Activated CD4-positive, alpha-beta T cell treated with anti-CD3 and anti-CD28 coated beads, Interleukin-2, amount 10 ng/mL, durations not matched to agents 24 days and 14 days (primary cell): ENCODE data around the gene CYP2F1. TPM values are rescaled to one million over a fixed set of nuclear protein-coding genes. Genes with fewer than 3 reads are reported as not detected.

Source experiments
- DNase-seq: peaks from one replicate; pipeline ENCODE4 v3.0.0; 2022
- H3K27ac Mint-ChIP-seq: one replicate; pipeline ENCODE4 v1.8.0; 2022; ENCODE audit warnings: mild to moderate bottlenecking, mixed read lengths
- H3K27me3 Mint-ChIP-seq: one replicate; pipeline ENCODE4 v1.8.0; 2022; ENCODE audit warnings: mixed read lengths
- H3K36me3 Mint-ChIP-seq: one replicate; pipeline ENCODE4 v1.8.0; 2022; ENCODE audit warnings: low read depth, mild to moderate bottlenecking, mixed read lengths
- H3K4me1 Mint-ChIP-seq: one replicate; pipeline ENCODE4 v1.8.0; 2021; ENCODE audit warnings: mixed read lengths
- H3K4me3 Mint-ChIP-seq: one replicate; pipeline ENCODE4 v1.8.0; 2022; ENCODE audit warnings: mild to moderate bottlenecking, moderate library complexity, mixed read lengths
- H3K9me3 Mint-ChIP-seq: one replicate; pipeline ENCODE4 v1.8.0; 2021; ENCODE audit warnings: mixed read lengths
- intact Hi-C: fragments of 100-400 bp; cut with micrococcal nuclease; formaldehyde crosslinking; loops from one replicate; pipeline ENCODE4 v1.15.1; 2023
- total RNA-seq: library from RNA; stranded (reverse); gene quantifications from 2 replicates; pipeline ENCODE4 v1.2.3, GENCODE V29; 2022

Gene CYP2F1
- total RNA-seq, 1 donor from 2014 or later = not detected

DNA sequence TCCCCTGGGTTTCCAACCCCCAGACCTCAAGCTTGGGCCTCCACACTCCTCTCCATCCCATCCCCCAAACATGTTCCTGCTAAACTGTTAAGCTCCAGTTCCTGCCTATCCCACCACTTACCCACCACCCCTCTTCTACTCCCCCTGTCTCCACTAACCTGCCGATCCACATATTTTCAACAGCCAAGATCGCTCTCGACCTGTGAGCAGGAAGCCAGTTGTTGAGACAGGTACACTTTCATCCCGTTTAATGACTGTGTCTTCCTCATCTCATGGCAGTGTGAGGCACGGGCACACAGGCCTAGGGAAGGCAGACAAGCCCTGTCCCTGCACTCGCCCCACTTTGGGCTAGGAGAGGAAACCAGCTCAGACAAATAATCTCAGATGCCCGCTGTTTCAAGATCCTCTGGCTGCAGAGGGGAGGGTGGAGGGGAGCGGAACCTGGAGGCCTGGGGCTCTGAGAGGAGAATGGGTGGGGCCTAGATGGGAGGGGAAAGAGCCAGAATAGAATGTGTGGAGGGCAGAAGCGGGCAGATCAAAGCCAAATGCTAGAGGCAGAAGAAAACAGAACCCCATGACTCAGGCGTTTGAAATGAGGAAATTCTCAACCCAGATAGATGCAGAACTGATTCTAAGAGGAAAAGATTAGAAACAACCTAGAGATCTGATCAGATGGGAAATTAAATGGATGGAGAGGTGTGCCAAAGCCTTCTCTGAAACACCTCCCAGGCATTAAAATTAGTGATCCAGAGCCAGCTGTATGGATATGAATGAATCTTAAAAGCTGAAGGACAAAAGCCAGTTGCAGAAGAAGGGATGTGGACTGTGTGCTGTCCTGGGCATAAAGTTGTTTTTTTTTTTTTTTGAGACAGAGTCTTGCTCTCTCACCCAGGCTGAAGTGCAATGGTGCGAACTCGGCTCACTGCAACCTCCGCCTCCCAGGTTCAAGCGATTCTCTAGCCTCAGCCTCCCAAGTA lies 61.9 kb downstream of the CYP2F1 start:
- peak; percentile 86 for DNase-seq
- Mint-ChIP-seq H3K4me3 (peak overlapping the region; percentile 71), H3K27ac (peak overlapping the region; percentile 69), H3K36me3 (no peaks in the 10 kb centered on the region), H3K4me1 (peaks cover 11% of the 10 kb centered on the region), H3K27me3 (no peaks in the 10 kb centered on the region), H3K9me3 (no peaks in the 10 kb centered on the region)
- intact Hi-C loops = no loop called here

Other genes with a start within 250 kb of the CYP2F1 start
- not detected in 2 replicates for gene CYP2A7, start 232.2 kb upstream of the CYP2F1 start, total RNA-seq
- gene CYP2B6, start 123.2 kb upstream of the CYP2F1 start, total RNA-seq = not detected in 2 replicates
- not detected in 2 replicates for gene CYP2A13, start 26.0 kb upstream of the CYP2F1 start, total RNA-seq
- 0.70 and 1.0 TPM in 2 replicates for gene CYP2S1, start 78.8 kb downstream of the CYP2F1 start, total RNA-seq
- gene AXL, start 104.8 kb downstream of the CYP2F1 start, total RNA-seq = 0.19 and 0.70 TPM in 2 replicates
- gene HNRNPUL1, start 149.9 kb downstream of the CYP2F1 start, total RNA-seq = 256 and 258 TPM in 2 replicates
- 30.4 and 30.7 TPM in 2 replicates for gene CCDC97, start 195.7 kb downstream of the CYP2F1 start, total RNA-seq
- 125 and 127 TPM in 2 replicates for gene TGFB1, start 239.5 kb downstream of the CYP2F1 start, total RNA-seq
- 6.3 and 8.6 TPM in 2 replicates for gene B9D2, start 249.7 kb downstream of the CYP2F1 start, total RNA-seq